Fibroblast of lung (primary cell): ENCODE data around the gene APOC4.

Source experiments
- CTCF ChIP-seq, 2 donors: IDR thresholded peaks in 1 of 2; conservative IDR thresholded peaks in 1 of 2; 1 replicate in 1 of 2; 2 replicates in 1 of 2; pipeline ENCODE4 v1.5.1; 2011 to 2012; ENCODE audit warnings: low read length in 2 of 2, control low read depth in 1 of 2, inconsistent platforms in 1 of 2, low read depth in 1 of 2, mild to moderate bottlenecking in 1 of 2
- EZH2 ChIP-seq: IDR thresholded peaks from 2 replicates; pipeline ENCODE4 v1.5.1; 2012; ENCODE audit warnings: low read length, control low read depth, mild to moderate bottlenecking; ENCODE audit errors: missing control alignments

GRCh38 chr19:44960906-44961728, 19.1 kb downstream of the APOC4 start:
- no peak for TF ChIP-seq CTCF (conservative IDR thresholded peaks at IDR 0.05 in 1 of 2, IDR thresholded peaks at IDR 0.05 in 1 of 2; ENCODE audit: low read depth in 1 of 2, low read length in 2 of 2)
- no peak for TF ChIP-seq EZH2
